ENCODE results near the gene ANKS6. TPM values are rescaled to one million over a fixed set of nuclear protein-coding genes. Genes with fewer than 3 reads are reported as not detected.

The ANKS6 gene
- total RNA-seq, 1 donor from 2014 or later = 23.8 TPM

DNA sequence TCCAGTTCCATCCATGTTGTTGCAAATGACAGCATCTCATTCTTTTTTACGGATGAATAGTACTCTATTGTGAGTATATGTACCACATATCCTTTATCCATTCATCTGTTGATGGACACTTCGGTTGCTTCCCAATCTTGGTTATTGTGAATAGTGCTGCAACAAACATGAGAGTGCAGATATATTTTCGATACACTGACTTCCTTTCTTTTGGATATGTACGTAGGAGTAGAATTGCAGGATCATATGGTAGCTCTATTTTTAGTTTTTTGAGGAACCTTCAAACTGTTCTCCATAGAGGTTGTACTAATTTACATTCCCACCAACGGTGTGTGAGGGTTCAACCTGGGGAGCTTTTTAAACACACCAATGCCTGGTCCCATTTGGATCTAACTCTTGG is 33.4 kb upstream of the ANKS6 start:
- no peak for DNase-seq (ENCODE audit: low read depth)
- no peak for TF ChIP-seq CTCF (conservative IDR thresholded peaks at IDR 0.05; ENCODE audit: low read depth, low read length)
- no peak overlapping the region for H3K4me3 ChIP-seq (ENCODE audit: low read depth, low read length)

DNA sequence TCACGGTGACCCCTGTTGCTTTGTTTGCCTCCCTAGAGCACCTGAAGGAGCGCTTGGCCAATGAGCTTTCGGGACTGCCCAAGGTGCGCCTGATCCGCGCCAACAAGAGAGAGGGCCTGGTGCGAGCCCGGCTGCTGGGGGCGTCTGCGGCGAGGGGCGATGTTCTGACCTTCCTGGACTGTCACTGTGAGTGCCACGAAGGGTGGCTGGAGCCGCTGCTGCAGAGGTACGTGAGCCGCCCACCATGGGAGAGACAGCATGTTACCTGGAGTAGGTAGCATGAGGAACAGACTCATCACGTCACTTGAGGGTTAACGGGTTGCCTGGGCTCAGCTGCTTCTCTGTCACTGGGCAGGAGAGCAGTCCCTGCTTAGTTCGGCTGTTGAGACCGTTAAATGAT is 30.4 kb upstream of the ANKS6 start:
- H3K4me3 ChIP-seq (ENCODE audit: low read depth, low read length) = no peak overlapping the region
- no peak for DNase-seq (ENCODE audit: low read depth)
- TF ChIP-seq CTCF (conservative IDR thresholded peaks at IDR 0.05; ENCODE audit: low read depth, low read length) = no peak

DNA sequence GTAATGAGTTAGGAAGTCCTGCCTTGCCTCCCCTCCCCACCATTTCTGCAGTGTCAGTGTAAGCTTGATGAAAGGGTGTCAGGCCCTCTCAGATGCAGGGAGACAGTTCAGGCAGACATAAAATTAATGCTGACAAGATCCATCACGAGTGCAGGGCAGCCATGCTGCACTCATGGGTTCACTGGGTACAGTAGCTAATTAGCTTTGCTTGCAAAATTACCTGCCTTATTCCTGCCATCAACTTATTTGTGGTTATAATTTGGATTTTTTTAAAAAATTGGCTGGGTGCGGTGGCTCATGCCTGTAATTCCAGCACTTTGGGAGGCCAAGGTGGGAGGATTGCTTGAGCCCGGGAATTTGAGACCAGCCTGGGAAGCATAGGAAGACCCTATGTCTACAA is 29.1 kb upstream of the ANKS6 start:
- no peak for DNase-seq (ENCODE audit: low read depth)
- H3K4me3 ChIP-seq (ENCODE audit: low read depth, low read length) = no peak overlapping the region
- no peak for TF ChIP-seq CTCF (conservative IDR thresholded peaks at IDR 0.05; ENCODE audit: low read depth, low read length)

- DNase-seq (ENCODE audit: low read depth) = no peak
- H3K4me3 ChIP-seq (ENCODE audit: low read depth, low read length) = no peak overlapping the region
- TF ChIP-seq CTCF (conservative IDR thresholded peaks at IDR 0.05; ENCODE audit: low read depth, low read length) = no peak
Observed at GRCh38 chr9:98823666-98824334, 27.4 kb upstream of the ANKS6 start.

- DNase-seq (ENCODE audit: low read depth) = no peak
- H3K4me3 ChIP-seq (ENCODE audit: low read depth, low read length) = no peak overlapping the region
- no peak for TF ChIP-seq CTCF (conservative IDR thresholded peaks at IDR 0.05; ENCODE audit: low read depth, low read length)
Observed at GRCh38 chr9:98822661-98823060, 26.3 kb upstream of the ANKS6 start.

DNA sequence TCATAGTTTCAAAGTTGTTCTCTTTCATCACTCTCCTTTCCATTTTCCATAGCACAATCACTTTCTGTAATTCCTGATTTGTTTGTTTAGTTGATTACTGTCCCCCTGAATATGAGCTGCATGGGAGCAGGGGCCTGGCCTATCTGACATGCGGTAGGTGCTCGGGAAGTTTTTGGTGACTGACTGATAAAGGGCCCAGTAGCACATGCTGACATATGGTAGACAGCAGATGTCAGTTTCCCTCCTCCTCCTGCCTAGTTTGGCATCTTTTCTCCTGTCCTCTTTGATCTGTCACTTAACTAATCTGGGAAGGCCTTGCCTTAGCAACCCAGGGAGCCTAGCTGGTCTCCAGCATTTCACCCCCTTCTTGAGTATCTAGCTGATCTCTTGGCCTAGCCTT is 25.5 kb upstream of the ANKS6 start:
- H3K4me3 ChIP-seq (ENCODE audit: low read depth, low read length) = no peak overlapping the region
- no peak for TF ChIP-seq CTCF (conservative IDR thresholded peaks at IDR 0.05; ENCODE audit: low read depth, low read length)
- no peak for DNase-seq (ENCODE audit: low read depth)

- no peak for DNase-seq (ENCODE audit: low read depth)
- TF ChIP-seq CTCF (conservative IDR thresholded peaks at IDR 0.05; ENCODE audit: low read depth, low read length) = no peak
- H3K4me3 ChIP-seq (ENCODE audit: low read depth, low read length) = no peak overlapping the region
Observed at GRCh38 chr9:98819231-98819630, 22.9 kb upstream of the ANKS6 start.
